Measurements from ENCODE around the gene SFPQ.
"Not testable (repeated sequence)": the region's sequence is repeated elsewhere in the genome, so short reads cannot be mapped to it uniquely, and the experiment has no call there.

The SFPQ gene

DNA sequence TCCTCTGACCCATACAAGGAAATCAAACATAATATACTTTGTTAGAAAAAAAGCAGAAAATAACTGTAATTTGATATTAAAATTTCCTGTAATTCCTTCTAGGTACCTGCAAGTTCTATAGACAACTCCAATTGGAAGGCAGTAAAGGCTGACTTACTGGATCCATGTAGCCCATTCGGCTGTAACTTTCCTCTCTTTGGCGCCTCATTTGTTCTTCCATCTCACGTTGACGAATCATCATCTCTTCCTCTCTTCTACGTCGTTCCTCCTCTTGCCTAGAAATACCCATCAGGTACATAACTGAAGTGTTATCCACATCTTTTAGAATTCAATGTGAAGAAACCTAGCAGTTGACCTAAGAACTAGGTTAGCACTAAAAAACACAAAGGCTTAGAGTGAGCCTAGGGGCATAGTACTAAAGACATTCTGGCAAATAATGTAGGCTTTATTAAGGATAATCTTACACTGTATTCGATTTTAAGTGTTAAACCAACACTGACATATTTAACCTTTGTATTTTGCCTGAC, 5.1 kb downstream of the SFPQ start:
- DNase-seq (ENCODE audit: low read depth in 4 of 4, low spot score in 1 of 4): no peak

GRCh38 chr1:35186239-35186638, 6.7 kb downstream of the SFPQ start:
- DNase-seq (ENCODE audit: low read depth in 4 of 4, low spot score in 1 of 4): no peak

- DNase-seq (ENCODE audit: low read depth in 4 of 4, low spot score in 1 of 4): no peak
Measured at GRCh38 chr1:35185200-35185599, 7.7 kb downstream of the SFPQ start.

DNA sequence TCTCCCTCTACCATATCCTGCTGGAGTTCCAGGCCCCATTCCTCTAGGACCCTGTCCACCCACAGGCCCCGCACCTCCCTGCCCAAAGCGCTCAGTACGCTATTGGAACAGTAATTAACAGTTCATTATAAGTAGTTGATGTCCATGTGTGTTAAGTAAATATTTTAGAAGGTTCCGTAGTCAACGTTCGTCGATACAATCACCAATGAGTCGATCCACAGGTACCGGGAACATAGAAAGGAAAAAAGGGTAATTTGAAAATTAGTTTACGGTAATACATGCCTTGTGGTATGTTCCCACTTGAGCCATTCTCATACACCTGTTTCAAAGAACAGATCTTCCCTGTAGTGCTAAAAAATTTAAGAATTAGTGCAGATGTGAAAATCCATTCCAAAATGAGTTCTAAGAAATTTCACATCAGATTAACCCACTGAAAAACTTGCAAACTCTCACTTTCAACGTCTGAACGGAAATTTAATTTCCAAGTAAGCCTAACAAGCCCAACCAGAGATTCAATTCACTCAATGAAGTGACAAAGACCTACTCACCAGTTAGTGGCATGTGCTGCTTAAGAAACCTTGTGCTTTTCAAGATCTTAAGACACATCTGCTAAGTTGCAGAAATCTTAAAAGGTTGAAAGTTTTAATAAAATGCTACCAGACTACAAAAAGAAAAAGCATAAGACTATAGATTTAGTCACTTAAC, 8.3 kb downstream of the SFPQ start:
- DNase-seq (ENCODE audit: low read depth in 4 of 4, low spot score in 1 of 4): no peak

- DNase-seq (ENCODE audit: low read depth in 4 of 4, low spot score in 1 of 4): no peak
Measured at GRCh38 chr1:35181790-35182455, 11.0 kb downstream of the SFPQ start.

DNA sequence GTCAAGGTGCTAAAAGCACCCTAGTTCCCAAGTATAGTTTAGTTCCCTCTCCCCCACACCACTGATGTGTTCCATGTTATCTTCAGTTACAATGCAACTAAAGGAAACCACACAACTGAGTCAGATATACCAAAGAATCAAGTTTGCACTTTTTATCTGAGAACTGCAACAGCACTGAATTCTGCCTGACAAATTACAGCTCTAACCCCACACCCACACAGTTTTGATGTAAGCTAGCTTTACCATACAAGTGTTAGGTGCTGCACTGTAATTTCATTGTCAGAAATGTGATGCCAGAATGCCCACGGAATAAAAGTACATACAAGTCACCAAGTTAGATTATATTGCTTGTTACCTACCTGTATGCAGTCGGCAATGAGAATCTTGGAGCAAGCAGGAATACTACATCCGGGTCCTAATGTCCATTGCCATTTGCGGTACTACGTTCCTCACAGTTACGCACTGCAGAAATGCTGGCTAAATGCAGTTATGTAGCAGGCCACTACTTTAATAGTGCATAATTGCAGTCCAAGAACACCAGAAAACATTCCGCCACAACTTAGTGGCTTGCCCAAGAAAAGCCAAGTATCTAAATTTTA, 12.1 kb downstream of the SFPQ start:
- no peak for DNase-seq (ENCODE audit: low read depth in 4 of 4, low spot score in 1 of 4)

DNA sequence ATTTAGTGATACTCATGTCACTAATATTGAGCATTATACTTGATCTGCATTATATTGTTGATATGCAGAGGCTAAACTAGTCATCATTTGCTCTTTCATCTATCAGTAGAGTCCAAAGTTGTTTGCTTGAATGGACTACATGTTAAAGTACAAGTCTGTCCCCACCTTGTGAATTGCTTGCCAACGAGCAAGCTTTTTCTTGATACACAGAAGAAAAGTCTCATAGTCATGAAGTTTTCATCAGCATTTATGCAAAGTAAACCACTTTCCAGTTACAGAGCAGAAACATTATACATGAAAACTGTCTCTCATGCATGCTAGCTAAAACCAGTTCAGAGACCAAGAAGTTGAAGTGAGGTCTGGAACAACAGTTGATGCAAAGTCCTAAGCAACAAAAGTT, 13.0 kb downstream of the SFPQ start:
- no peak for DNase-seq (ENCODE audit: low read depth in 4 of 4, low spot score in 1 of 4)

- DNase-seq (ENCODE audit: low read depth in 4 of 4, low spot score in 1 of 4): no peak
Measured at GRCh38 chr1:35178874-35179380, 14.0 kb downstream of the SFPQ start.

DNA sequence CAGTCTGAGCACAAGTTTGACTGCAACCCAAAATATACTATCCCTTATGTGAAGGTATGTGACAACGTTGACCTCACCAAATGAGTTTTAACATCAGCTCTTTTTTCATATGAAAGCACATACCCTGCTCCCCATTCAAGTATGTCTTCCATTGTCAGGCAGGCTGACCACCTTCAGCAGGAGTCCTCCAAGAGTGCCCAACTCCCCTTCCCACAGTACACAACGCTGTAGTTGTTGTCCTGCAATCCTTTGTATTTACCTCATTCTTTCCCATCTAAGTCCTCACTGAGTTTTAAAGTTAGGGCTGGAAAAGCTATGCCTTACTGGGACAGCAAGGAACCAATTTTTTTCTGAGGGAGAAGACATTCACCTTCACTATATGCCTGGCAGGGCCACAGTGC, 14.7 kb downstream of the SFPQ start:
- no peak for DNase-seq (ENCODE audit: low read depth in 4 of 4, low spot score in 1 of 4)

GRCh38 chr1:35177237-35177786, 15.6 kb downstream of the SFPQ start:
- DNase-seq (ENCODE audit: low read depth in 4 of 4, low spot score in 1 of 4): no peak

- DNase-seq (ENCODE audit: low read depth in 4 of 4, low spot score in 1 of 4): no peak
Measured at GRCh38 chr1:35175602-35176001, 17.3 kb downstream of the SFPQ start.

DNA sequence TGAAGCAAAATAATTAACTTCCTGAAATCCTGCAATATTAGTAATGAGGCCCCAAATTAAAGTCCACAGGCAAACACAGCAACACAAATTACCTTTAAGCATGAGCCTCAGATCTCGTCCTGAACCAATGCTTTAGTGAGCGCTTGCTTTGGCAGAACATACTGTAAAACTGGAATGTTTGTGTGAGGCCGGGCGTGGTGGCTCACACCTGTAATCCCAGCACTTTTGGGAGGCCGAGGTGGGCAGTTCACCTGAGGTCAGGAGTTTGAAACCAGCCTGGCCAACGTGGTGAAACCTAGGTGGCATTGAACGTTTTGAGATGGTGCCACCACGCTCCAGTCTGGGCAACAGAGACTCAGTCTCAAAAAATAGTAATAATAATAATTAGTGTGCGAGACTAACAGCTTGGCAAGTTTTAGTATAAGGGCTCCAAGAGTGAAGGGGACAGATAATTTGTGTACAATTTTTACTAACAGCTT, 17.8 kb downstream of the SFPQ start:
- DNase-seq (ENCODE audit: low read depth in 4 of 4, low spot score in 1 of 4): no peak

DNA sequence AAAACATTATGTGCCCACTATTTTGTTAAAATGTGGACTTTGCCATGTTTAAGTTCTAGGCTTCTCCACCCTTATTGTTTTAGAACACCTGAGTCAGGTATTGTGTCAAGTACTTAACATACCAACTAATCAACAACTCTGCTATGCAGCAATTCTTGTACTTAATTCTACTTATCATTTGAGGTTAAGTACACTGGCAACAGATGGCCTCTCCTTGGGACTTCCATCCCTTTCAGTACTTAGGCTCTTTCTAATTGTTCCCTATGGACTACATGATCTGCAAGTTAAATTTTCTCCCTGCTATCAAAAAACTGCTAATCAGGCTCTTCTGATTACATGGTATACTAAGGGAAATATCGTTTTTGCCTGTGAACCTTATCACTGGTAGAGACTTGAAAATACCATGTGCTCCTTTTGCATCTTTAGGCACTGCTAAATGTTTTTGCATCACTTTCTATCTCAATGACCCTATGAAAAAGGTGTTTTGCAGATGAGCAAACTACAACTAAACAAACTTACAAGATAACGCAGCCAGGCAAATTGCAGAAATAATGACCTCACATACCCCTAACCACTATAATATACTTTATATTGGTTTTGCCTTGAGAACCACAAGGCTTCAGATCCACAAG, 18.9 kb downstream of the SFPQ start:
- DNase-seq (ENCODE audit: low read depth in 4 of 4, low spot score in 1 of 4): no peak

GRCh38 chr1:35173491-35173890, 19.5 kb downstream of the SFPQ start:
- no peak for DNase-seq (ENCODE audit: low read depth in 4 of 4, low spot score in 1 of 4)

DNA sequence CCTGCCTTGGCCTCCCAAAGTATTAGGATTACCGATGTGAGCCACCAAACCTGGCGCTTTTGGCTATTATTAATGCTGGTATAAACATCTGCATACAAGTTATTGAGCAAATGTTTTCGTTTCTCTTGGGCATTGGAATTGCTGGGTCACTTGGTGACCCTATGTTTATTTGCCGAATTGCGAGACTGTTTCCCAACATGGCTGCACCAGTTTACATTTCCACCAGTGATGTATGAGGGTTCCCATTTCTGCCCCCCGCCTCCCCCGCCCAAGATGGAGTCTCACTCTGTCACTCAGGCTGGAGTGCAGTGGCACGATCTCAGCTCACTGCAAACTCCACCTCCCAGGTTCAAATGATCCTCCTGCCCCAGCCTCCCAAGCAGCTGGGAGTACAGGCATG, 20.9 kb downstream of the SFPQ start:
- DNase-seq (ENCODE audit: low read depth in 4 of 4, low spot score in 1 of 4): no peak

- no peak for DNase-seq (ENCODE audit: low read depth in 4 of 4, low spot score in 1 of 4)
Measured at GRCh38 chr1:35171579-35171978, 21.4 kb downstream of the SFPQ start.

DNA sequence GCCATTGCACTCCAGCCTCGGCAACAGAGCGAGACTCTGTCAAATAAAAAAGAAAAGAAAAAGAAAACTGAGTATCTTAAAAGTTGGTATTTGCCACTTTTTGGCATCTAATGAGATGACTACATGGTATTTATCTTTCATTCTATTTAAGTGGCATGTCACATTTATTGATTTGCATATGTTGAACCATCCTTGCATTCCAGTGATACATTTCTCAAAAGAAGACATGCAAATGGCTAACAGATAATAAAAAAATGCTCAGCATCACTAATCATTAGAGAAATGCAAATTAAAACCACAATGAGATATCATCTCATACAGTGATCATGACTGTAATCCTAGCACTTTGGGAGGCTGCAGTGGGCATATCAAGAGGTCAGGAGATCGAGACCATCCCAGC, 28.1 kb downstream of the SFPQ start:
- no peak for DNase-seq (ENCODE audit: low read depth in 4 of 4, low spot score in 1 of 4)

GRCh38 chr1:35151220-35151619, 41.7 kb downstream of the SFPQ start:
- DNase-seq (ENCODE audit: low read depth in 4 of 4, low spot score in 1 of 4): no peak

DNA sequence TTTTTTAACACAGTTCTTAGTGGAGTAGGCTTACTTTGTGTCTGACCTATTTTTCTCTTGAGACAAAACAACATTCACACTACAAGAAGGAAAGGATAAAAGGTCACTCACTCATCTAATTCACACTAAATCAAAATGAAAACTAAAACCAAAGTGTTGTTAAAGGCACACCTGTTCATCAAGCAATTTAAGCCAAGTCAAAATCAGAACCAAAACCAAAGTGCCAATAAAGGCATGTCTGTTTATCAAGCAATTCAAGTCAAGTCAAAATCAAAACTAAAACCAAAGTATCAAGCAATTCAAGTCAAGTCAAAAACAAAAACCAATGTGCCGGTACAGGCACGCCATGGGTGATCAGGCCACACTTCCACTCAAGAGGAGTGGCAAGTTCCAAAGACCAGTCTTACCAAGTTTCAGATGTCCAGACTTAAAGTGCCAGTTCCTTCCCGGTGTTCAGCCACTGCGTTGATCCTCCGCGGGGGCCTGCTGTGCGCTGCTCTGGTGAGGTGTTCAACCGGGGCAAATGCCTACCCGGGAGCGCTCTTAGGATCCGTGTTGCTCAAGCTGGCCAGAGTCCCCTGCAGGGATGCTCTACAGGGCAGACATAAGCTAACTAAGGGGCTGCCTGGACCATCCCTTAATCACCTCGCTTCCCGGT, 46.9 kb downstream of the SFPQ start:
- DNase-seq (ENCODE audit: low read depth in 4 of 4, low spot score in 1 of 4): not testable (repeated sequence)

- DNase-seq (ENCODE audit: low read depth in 4 of 4, low spot score in 1 of 4): no peak
Measured at GRCh38 chr1:35143737-35144508, 49.0 kb downstream of the SFPQ start.

Measured in stimulated activated CD4-positive, alpha-beta T cell treated with anti-CD3 and anti-CD28 coated beads, Interleukin-1b, Interleukin-23, amount 100 ng/mL, for 24 hours (primary cell).